NCI-H1105 (cell line): Measurements from ENCODE around the gene JCHAIN.

Experiments
- DNase-seq: peaks from one replicate; lab custom pipeline; 2025; lab: John Stamatoyannopoulos, UW

Gene JCHAIN

DNA sequence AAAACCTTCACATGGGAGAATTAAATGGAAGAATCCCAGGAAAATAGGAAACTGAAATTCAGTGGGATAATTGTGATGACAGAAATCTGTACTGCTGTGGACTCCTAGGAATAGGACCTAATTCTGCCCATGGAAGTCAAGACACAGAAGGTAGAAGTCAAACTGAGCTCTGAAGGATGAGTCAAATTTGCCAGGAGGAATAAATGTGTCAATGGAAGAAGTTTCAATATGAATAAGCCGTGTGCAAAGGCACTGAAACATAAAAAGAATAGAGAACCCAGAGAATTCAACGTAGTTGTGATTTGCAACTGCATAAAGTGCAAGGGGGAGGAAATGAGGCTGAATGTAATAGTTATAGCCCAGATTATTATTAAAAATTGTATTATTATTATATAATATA, 26.1 kb downstream of the JCHAIN start:
- no peak for DNase-seq

DNA sequence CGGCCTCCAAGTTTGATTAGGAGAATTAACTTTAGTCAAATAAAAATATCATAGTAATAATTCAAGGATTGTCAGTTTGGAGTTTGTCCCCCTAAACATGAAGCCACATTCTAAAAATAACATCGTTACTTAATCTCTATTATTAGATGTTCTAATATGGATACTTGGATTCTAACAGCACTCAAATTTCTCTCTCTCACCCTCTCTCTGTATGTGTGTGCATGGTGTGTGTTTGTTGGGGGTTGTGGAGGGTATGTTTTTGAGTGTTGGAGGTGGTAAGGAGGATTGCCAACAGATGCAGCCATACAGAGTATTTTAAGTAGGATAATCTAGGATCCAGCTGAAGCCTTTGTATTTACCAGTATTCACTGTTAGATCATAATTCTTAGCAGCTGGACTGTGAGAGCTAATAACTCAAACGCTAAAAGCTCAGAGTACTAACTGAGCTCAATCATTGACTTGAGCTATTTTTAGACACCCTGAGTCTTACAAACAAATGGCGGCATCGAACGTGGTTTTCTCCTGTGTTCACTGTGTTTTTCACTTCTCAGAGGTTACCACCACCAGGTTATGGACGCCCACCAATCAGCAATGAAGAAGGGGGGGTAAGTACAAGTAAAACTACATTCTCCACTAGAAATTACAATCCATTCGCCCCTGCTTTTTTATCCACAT, 28.9 kb downstream of the JCHAIN start:
- DNase-seq: no peak

DNA sequence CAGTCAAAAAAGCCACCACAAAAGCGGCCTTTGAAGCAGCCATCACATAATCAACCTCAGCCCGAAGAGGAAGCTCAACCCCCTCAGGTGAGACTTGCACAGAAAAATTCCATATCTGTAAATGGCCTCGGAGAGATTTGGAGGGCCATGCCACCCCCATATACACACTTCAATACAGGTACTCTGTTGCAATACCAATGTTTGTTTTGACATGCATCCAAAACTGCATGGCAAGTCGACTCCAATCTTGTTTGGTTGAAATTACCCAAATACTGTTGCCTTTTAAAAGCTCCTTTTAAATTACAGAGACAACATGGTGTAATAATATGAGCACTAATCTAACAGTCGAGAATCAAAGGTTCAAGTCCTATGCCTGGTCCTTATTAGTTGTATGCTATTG, 31.8 kb downstream of the JCHAIN start:
- DNase-seq: no peak

DNA sequence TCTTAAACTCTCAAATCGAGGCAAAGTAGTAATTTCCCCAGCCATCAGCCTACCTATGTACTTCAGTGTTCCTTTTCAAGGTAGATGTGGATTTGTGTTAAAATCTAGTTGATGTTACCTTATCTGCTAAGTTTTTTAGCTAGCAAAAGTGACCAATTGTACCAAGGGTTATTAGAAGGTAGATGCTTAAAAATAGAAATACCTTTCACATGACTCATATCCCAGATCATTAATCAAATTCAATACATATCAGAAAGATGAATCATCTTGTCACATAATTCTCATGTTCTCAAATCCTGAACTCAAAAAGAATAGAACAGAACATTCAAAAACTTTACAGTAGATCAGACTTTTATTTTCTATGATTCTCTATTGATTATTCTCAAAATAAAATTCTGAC, 34.3 kb downstream of the JCHAIN start:
- DNase-seq: no peak

DNA sequence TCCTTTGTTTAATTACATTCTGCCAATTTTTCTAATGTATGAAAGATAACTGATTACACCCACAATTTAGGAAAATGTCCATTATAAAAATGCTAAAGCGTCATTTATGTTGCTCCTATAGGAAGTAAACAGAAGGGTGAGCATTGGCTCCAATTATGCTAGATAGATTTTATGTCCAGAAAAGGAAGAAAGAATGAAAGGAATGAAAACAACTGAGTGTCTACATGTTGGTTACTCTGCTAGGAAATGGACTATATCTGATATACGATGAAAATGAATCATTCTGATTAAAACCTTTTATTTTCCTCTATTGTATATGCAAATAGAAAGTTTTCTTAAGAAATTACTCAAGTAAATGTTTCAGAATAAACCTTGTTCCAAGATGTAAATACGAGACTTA, 36.1 kb downstream of the JCHAIN start:
- DNase-seq: no peak

DNA sequence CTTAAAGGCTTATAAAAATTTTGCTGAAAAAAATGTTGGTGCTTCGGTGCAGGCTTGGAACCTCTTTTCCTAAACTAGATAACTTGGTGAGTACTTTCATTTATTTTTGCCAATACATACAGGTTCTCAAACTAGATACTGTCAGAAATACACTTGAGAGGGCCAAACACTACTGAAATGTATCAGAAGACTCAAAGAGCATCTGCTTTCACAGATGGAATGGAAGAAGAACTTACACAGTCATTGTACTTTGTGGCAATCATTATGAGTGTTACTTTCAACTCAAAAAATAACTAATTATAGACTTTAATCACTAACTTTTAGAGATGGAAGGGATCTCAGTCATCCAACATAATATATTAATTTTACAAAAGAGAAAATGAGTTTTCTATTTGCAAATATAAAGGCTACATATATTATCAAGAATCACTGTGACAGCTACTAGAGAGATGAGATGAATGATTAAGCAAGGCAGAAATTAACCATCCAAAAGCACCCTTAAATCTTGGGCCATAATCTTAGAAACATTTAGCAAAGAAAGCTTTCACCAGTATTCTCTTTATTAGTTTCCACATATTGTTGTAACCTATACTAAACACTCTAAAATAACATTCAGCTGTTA, 36.7 kb downstream of the JCHAIN start:
- DNase-seq: no peak

DNA sequence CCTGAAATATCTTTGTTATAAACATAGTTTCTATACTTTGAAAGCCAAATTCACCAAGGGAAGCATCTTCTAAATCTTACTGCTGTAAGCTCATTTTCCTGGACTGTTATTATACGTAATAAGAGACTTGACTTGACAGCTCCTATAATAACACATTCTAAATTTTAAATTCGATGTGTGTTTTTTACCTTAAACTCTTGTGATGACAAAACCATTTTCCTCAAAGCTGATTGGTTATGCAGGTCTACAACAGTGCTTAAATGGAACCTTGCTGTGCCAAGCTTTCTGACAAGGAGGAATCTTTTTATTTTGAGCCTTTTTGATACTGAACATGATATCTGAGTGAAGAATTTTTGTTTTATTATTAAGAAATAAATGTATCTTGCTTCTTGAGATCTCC, 37.9 kb downstream of the JCHAIN start, which contains the start of gene ENAM:
Gene ENAM (plus strand): TSS at position 301 of the 400 bp plus-strand sequence. CDS start 757 bp downstream, outside the sequence.
- DNase-seq: no peak

DNA sequence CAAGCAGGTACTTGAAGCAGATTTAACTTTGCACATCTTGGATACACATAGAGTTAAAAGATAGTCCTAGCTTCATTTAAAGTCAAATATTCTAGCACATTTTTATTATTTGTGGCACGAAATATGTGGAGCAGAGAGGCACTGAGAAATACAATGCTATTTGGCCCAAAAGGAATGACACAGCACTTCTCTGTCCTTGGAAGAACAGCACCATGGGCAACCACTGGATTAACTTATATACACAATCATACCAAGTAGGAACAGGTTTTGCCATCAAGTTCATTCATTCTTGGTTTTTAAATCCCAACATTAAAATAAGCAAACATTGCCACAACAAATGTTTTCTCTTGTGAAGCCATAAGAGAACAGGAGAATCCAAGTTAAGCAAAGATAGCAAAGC, 38.7 kb downstream of the JCHAIN start:
- DNase-seq: no peak

DNA sequence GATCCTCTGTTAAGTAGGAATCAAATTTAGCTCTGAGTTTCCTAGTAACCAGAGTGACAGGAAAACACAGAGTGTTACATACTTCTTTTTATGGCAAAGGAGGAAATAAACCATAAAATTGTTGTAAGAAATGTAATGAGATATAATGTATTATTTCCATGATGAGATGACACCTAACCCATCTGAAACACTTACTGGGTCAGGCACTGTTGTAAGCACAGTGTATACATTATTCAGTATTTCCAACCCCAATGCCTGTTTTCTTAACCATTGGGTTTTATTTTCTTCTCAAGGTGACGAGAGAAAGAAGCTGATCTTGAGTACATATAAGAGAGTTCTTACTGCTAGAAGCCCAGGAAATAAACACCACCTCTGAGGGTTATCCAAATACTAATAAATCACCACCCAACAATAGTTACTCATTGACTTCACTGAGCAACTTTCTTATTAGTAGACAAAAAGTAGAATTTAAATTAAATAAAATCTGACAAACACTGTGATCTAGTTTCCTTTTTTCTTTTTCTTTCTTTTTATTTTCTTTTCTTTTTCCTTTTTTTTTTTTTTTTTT, 42.0 kb downstream of the JCHAIN start:
- no peak for DNase-seq

DNA sequence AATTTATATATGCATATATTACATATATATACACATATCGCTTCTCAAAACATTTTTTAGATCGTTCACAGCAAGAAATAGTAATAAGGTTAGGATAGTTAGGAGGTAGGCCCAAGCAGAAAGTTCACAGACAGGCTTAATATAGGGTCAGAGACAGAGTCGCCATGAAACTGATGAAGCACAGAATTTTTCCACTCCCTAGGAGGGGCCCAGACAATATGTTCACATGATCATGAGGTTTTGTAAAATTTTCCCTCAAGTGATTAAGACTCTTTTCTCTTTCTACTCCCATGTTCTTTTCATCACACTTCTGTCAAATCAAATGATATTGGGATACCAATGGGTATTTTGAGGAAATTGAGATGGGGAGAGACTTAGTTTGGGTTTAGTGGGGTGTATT, 43.0 kb downstream of the JCHAIN start:
- no peak for DNase-seq

DNA sequence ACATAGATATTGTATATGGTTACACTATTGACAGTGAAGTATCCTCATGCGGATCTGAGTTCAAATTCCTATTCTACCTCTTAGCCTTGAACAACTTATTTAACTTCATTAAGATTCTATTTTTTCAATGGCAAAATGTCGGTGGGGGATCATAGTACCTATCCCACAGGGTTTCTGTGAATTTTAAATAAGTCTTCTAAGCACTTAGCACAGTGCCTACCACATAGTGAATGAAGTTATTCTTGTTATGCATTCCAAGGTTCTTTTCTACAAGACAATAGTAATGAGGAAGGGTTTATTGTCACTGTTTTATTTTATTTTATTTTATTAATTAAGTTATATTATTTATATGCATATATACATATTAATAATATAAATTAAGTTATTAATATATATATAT, 46.5 kb downstream of the JCHAIN start:
- DNase-seq: no peak

DNA sequence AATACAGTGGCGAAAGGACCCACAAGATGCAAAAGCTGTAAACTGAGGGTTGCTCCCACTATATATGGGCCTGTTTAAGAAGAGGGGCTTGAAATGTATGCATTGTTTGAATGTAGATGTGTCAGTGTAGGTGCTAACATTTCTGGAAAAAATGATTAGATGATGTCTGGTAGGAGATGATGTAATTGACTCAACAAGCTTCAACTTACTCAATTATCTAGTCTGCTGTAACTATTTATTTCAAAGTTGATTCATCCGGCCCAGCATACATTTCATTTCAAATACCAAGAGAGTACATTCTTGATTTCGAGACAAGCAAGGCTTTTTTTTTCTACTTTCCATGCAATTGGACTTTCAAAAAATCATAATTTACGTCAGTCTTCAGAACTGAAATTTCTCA, 47.0 kb downstream of the JCHAIN start:
- no peak for DNase-seq

DNA sequence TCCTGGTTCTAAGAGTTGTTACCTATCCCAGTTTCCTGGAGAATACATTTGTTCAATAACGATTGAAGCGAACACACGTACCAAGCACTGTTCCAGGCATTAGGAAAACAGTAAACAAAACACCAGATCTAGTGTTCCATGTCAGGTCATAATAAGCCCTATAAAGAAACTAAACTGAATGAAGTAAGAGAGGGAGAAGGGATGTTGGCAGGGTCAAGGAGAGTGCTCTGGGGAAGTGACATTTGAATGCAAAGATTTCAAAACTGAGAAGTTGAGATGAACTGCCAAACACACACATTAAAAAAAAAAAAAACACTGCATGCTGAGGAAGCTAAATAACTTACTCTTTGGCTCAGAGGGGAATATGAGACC, 52.1 kb downstream of the JCHAIN start:
- no peak for DNase-seq

DNA sequence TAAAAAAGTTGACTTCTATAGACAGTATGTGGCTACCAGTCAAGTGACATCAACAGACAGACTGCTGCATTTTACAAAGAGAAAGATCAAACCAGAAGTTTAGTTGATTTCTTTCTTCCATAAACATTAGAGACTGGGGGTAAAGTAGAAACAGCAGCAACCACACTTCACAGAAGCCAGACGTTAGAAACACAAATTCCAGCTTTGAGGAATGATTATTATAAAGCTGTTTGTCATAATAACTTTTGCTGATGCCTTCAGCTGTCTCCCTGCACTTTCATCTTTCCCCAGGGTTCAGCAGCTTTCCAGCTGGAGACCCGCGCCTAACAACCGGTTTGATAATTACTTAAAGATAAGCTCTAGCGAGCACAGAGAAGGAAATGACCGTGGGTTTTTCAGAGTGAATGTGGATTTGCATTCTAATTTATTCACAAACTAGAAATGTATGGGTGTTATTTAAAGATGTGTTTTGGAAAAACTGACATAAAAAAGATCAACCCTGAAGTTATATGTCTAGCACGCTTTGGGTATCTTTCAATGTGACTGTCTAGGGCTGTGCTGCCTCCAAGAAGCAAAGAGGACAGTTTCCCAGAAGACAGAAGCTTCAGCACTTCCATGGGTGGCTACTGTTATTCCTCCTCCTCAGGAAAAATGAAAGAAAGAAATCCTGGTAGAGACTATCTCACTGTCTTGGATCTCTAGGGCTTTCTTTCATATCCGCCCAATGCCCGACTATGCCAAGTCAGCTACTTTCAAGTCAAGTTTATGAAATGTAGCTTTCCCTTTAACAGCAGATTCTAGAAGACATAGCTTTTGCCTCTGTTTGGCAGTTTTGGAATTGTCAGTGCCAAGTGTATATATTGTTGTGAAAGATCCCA, 52.8 kb downstream of the JCHAIN start:
- DNase-seq: no peak

DNA sequence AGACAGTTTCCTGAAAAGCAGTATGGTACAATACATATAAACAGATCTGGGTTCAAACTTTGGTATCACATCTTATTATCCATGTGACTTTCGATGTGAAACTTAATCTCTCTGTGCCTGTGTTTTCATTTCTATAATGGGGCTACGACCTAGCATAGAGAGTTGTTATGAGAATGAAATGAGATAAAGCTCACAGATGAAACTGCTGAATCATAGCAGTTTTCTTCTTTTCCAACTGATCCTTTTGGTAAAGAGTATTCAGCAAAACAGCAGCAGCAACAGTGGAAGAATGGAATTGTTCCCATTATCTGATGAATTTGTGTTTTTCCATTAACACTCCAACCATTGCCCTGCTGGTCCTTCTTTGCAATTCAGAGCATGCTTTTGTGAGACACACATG, 58.0 kb downstream of the JCHAIN start:
- no peak for DNase-seq

DNA sequence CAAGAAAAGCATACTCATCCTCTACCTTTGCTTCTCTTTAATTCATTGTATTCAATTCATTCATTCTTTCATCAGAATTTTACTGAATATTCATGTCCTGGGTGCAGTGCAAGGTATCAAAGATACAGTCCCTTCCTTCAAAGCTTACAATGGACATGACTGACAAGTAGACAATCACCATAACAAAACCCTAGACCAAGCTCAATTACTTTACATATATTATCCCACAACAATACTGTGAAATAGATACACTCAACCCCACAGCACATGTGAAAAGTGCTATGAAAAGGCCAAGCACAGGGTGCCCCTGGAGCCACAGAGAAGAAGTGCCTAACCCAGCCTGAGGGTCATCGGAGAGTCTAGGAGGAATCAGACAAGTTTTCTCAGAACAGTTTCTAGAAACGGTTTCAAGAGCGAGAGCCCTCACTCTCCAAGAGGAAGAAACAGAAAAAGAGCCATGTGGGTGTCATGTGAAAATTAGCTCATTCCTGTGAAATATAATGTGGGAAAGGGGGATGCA, 58.9 kb downstream of the JCHAIN start:
- no peak for DNase-seq

DNA sequence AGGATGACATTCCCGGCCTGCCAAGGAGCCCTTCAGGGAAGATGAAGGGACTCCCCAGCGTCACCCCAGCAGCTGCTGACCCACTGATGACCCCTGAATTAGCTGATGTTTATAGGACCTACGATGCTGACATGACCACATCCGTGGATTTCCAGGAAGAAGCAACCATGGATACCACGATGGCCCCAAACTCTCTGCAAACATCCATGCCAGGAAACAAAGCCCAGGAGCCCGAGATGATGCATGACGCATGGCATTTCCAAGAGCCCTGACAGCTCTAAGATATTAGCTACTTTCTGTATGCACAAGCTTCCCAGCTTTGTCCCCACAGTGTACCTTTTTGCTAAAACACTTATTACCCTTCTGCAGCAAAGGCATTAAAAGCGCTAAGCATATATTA, 59.8 kb downstream of the JCHAIN start:
- DNase-seq: no peak
